Nucleus accumbens (tissue), 56 donors: Measurements from ENCODE around the gene CCDC141.

Experiments
- DNase-seq, 56 donors: peaks; one replicate each; lab custom pipeline; 2025; lab: John Stamatoyannopoulos, UW

Gene CCDC141

DNA sequence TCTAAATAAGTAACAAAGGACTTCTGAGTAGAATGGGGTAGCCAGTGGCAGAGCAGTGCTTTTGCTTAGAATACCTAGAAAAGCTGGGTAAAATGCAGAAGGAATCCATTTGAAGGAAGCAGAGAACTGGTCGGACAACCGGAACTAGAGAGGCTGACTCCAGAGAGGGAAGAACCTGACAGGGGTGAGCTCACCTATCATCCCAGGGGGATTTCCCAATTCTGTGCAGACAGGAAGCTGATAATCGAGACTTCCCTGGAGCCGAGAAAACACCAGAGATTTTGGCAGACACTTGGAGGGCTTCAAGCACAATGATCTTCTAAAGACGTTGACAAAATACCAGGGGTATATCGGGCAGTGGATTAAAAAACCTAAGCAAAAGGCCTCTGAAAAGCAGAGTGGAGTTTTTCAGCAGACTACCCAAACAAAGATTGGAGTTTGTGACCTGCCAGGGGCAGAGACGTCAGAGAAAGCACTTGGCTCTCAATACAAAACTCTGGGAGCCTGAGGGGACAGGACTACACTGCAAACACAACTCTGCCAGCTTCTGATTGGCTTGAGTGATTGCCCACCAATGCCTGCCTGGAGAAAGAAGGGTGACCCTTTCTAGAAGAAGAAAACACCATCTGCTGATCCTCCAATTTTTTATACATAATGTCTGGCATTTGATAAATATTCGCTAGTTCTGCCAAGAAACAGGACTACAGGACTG, 175.3 kb downstream of the CCDC141 start:
- DNase-seq = peak in 16 of 56 donors; percentile 15 to 62 (median 25)

DNA sequence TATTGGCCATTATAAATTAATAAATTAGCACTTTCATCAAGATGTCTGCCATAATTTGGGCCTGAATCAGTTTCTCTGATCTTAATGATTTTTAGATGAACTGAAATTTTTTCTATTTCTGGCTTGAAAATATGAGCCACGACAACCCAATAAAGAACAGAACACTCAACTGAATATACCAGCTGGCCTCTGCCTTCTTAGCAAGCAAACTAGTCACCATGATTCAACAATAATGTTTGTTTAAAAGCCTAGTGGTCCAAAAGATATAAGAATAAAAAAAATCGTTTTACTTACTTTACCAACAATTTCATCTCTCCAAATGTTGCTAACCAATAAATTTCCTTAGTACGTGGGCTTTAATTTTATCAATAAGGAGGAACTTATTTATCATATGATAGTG, 176.0 kb downstream of the CCDC141 start:
- DNase-seq = no peak

DNA sequence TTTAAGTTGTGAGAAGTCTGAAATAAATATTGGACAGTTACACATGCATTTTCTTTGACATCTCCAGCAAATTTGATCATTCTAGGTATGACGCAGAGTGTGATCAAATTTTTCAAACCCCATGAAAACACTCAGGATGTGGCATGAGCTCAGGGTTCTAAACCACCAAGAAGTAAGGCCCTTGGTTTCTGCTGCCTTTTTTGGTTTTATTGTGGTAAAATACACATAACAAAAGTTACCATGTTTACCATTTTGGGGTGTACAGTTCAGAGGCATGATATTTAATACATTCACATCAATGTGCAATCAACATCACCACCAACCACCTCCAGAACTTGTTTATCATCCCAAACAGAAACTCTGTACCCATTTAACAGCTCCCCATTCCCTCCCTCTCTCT, 178.4 kb downstream of the CCDC141 start:
- no peak for DNase-seq

DNA sequence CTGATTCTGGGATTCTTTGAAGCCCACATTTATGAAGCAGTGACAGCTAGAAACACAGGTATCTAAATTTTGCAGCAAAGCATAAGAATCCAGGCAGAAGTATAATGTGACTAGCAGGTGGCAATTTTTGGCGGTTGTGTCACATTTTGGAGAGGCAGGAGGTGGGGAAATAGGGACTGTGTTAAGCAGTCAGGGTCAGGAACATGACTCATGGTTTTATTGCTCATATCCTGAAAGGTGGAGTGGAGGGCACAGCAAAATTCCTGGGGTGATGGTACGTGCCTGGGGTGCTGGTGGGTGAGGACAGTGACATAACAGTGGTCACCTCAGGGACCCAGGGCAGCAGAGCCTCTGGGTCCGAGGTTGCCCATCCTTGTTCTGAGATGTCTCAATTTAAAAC, 179.2 kb downstream of the CCDC141 start:
- no peak for DNase-seq

DNA sequence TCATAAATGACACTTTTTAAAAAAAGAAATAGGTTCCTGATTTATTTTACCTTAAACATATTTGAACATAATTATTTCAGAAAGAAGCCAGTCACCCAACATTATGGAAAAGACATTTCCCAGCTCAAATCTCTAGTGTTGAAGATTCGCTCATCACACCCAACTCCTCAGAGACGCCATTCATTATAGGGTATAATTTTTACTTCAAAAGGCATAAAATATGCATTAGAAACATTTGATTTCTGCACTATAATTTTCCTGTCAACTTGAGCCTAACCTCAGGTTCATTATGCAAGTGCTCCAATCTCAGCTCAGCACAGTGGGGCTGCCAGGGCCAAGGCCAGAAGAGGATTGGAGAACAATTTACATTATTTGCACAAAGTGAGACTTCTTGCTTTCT, 183.9 kb downstream of the CCDC141 start:
- DNase-seq = no peak

DNA sequence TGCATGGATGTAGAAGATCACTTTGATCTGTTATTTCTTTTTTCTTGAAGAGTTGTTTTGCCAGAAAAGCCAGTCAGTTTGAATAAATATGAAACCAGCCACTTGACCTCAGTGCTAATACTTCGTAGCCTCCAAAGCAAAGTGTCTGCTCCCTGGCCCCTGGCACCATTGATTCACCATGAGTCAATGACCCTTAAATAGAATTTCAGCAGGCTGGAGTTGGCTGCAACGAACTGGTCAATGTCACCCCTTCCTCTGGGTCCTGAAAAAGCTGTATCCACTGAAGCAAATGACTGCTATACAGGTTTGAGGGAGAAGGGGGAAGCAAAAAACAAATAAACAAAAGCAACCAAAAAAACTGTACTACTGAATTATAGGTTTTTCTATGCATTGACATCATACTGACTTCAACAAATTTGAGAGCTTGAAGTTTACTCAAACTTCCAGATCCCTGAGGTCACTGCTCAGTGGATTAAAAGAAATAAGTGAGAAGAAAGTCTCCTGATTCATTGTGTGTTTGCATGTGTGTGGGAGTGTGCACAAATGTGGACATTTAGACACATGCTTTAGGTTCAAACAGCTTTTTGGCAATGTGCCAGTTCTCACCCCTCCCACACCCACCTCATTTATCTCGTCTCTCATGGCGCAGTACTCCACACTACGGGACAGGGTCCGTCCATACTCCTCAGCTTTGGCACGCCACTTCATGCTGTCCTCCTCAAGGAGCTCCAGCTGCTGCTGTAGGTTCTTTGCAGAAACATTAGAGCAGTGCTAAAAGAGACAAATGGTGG, 184.6 kb downstream of the CCDC141 start:
- DNase-seq = no peak

DNA sequence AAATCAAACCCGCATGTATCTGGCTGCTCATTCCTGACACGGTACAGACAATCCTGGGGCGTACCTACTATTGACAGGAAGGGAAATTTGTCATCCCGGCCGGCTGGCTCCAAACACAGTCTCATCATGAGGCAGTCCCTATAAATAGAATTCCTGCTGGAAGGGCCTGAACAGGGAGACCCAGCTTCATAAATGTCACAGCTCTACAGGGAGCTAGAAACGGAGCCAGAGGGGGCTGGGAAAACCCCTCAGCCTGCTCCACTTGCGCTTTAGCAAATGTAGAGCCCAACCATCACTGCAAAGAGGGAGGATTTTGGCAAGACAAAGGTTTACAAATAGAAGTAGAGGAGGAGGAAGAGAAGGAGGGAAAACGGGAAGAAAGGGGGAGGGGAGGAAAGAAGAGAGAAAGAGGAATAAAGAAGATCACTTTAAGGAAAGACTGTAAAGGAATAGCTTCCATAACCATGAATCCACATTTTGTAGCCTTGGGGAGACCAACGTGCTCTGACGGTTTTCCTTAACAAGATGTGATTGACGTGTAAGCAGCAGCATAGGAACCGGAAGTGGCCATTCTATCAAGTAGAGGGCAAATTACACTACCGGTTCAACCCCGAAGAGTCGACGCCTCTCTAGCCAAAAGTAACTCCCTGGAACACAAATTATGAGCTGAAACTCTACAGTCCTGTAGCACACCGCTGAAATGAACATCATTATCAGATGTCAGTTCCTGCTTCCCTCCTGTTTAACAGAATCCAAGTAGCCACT, 185.9 kb downstream of the CCDC141 start:
- DNase-seq = peak in 1 of 56 donors; percentile 2

DNA sequence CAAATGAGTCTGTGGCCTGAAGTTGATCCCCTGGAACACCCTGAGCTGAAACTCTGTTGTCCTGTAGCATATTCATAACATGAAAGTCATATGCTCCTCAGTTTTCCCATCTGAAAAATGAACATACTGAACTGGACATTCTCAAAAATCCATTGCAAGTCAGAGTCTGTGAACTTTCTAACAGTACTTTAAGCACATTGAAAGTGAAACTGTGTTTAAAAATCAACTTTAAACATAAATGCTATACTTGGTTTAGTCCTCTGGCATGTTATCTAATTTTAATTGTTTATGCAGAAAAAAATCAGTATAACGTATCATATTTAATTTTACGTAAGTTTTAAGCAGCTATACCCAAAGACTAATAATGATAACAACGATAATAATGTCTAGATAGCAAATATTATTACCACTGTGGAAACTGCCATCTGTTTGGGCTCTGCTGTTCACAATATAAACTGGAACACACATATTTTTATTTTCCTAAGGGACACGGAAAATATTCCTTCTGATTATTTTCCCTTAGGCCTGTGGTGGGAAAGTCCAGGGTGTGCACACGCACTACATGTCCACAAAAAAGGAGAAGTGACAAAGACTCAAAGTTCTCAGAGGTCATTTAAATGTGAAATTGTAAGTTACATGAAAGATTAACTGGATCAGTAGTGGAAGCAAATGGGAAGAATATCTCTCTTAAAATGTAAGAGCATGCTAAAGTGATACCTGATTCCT, 186.6 kb downstream of the CCDC141 start:
- no peak for DNase-seq

DNA sequence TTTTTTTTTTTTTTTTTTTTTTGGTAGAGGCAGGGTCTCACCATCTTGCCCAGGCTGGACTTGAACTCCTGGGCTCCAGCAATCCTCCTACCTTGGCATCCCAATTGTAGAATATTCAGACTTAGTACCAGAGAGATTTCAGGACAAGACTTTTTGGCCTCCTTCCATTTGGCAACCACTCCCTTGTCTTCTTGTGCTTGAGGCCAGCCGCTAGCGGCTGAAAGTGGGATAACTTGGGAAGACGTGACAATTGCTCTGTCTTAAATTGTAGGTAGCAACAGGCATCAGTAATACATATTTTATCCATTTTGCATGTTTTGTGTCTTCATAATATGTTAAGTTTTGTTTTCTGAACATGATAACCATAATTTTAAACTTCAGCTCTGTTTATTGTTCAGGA, 189.4 kb downstream of the CCDC141 start:
- DNase-seq = peak in 5 of 56 donors; percentile 1 to 52 (median 7)

DNA sequence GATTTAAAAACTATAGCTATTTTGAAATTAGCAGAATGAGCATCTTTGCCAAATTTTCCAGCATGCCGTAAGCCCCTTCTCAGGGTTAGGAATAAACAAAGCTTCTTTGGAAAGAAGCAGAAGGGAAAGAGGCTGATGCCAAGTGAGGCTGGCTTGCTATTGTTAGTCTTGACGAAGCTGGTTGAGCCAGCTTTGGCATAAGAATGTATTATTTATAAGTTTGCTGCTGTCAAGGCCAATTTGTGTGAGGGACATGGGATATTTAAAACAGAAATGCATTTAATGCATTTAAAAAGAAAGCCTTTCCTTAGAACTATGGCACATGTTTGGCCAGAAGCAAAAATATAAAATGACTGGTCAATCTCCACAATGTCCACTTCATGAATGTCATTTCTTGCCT, 190.2 kb downstream of the CCDC141 start:
- DNase-seq = peak in 23 of 56 donors; percentile 5 to 63 (median 25)

DNA sequence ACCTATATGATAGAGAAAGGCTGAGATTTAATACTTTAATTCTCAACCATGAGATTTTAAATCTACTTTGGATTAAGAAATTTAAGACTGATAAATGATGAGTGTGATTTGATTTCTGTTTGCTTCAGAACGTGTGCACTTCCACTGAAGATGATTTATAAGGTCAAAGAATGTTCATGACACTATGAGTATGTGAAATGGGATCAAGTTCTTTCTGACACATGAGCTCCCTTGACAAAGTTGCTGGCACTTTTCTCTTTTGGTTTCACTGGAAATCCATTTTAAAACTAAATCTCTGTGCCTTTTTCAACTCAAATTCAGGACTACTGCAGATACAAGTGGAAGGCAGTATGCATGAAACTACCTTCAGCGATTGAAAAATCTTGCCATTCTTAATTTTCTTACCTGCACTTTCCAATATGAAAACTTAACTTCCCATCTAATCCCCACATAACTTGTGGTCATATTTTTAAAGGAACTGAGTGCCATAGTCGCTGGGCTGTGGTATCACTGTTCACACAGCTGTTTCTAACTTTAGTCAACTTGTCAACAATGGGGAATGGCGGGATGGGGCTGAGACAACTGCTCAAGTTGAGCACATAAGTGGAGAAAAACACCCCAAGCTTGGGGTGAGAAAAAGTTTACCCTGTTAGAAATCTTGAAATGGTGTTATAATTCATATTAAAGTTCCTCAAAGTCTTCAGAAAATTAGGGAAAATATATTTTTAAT, 190.9 kb downstream of the CCDC141 start:
- DNase-seq = no peak

DNA sequence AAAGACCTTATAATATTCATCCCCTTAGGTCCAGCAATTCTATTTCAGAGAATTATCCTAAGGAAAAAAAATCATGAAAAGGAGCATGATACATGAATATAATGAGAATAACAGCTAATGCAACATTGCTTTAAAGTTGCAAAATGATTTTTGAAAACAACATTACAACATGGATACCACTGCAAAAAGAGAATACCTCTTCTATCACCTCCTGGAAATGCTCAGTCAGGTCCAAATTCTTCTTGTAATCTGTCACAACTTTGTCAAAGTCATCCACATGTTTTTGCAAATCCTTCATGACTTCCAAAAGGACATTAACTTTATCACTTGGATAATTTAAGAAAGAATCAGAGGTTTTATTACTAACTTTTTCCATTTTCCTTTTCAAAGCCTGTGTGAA, 194.8 kb downstream of the CCDC141 start:
- no peak for DNase-seq

DNA sequence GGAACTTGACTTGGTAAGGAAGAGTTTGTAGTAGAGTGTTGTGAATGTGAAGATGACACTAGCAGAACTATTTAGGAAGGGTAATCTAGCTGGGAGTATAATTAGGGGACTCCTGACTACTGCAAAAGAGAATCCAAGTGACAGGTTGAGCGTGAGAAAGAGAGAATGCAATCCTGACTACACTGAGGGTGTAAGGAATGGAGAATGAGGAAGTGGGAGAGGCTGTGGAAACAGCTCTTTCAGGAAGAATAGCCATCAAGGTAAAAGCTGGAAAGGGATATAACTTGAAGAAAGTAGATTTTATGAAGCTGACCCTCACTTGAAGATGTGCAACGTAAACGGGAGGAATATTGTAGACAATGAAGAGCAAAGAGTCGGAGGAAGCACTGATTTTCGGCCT, 201.6 kb downstream of the CCDC141 start:
- DNase-seq = no peak

DNA sequence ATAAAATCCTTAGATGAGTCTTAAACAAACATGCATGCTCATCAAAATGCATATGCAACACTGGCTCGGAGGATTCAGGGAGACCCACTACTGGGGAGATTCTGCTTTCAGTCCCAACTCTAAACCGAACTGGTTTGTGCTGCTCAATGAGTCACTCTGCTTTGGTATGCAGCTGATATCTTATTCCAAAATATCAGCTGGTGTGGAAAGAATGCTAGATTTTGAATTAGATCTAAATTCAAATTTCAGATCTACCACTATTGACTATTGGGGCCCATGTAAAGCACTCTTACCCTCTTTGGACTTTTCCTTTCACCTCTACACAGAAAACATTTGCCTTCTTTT, 203.5 kb downstream of the CCDC141 start:
- DNase-seq = no peak

DNA sequence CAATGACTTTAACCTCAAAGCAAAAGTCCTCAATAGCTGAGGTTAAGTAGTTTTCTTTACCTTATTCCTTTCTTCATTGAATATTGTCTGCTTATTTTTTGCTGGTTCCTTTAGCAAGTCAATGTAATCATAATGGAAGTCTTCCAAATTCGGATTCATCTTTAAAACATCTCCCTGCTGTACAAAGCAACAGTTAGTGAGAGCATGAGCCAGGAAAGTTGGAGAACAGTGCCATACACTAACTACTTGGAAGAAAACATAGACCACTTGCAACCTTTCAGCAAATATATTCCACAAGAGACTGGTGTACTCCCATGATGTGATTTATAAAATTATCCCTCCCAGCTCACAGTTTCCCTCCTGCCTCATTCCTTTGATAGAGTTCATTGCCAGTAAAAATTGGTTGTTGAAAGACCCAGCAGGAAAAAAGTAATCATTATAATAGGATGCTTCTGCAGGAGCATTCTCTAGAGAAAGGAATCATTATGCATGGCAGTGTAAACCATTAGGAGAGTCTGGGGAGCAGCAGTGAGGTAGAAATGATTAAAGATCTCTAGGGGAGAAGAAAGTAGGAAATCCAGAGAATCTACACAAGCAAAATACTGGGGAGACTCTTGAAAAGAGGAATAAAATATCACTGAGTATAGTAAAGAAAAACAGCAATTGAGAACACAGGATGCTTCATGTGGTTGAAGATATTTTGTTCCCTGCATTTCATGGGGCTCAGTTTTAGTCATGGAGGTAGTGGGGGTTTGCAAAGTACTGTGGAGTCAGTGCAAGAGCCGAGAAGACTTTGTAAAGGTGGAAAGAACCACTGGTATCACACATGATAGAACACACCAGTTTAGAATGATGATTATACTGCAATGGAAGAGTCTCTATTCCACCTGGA, 204.1 kb downstream of the CCDC141 start:
- DNase-seq = no peak

DNA sequence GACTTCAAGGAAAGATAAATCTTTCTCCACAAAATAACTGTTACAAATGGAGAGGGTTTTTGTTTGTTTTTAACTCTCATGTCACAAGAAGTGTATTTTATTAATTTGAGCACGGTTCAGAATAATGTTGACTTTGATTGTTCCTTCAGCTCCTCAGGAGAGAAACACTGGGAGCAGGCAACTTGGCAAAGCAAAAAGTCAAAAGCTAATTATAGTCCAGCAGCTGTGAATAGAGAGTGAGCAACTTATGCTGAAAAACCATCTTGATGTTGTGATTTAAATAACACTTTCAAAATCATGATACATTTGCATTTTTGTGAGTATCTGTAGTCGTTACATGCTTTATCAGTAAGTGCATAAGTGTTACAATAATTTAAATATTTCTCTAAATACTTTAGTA, 205.2 kb downstream of the CCDC141 start:
- DNase-seq = no peak

DNA sequence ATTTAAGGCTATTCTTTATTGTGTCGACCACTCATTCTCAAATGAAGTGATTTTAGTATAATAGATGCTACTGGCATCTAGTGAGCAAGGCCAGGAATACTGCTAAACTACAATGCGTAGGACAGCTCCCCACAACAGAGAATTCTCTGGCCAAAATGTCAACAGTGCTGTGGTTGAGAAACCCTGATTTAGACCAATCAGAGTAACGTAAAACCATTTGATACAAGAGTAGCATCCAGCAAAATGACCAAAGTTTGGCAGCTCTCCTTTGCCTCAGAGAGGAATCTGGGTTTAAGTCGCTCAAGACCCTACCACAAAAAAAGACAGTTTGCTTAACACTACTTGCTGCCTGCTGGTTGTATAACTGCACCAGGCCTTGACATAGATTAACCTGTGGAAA, 205.7 kb downstream of the CCDC141 start:
- no peak for DNase-seq

DNA sequence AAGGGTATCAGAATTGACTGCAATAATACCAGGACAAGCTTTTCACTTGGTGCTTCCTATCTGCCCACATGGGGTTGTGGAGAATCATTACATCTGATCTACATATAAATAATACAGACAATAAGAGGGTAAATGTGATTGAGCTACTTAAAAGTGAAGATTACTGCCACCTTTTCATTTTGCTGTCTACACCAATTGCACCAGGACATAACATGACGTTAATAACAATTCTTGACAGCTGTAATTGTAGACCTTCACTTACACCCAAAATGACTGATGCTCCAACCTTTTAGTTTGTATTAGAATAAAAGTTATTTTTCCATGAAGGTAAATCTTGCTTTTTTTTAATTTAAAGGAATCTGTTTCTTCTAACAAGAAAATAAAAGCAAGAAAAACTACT, 206.2 kb downstream of the CCDC141 start:
- DNase-seq = no peak

DNA sequence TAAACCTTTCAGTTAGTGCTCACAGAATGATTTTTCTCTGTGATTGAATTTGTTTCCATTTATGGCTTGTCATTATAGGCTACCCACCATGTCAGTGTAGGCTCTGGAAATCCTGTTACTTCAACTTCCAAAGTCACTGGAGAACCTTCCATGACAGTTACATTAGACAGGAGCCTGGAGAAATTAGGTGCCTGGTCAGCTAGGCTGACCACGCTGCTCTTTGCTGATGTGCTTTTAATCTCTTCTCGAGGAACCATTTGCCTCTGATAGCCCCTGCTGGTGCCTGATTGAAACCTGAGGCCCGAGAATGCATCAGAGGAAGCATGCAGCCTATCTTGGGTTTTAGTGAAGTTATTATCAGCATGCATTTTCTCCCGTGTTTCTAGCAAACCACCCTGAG, 213.1 kb downstream of the CCDC141 start:
- no peak for DNase-seq
